ENCODE measurements around the gene DOCK9. TPM values are rescaled to one million over a fixed set of nuclear protein-coding genes. Genes with fewer than 3 reads are reported as not detected.

DOCK9 gene
- total RNA-seq, 1 experiment from 2014 or later = 30.5 TPM

- POLR2A ChIA-PET = no interaction called here
- ATAC-seq (peak; percentile 85), DNase-seq (ENCODE audit: low read depth, low spot score) (no peak)
- no peaks in the 10 kb centered on the region for H3K9me3 ChIP-seq (ENCODE audit: control insufficient read depth, insufficient read depth, low read depth, low read length)
- H3K4me3 ChIP-seq (ENCODE audit: low read depth in 2 of 2, low read length in 2 of 2) = peak overlapping the region; percentile 23 to 40
- TF ChIP-seq SIN3A (IDR thresholded peaks at IDR 0.05; ENCODE audit: borderline replicate concordance, insufficient read depth, low read depth, low read length) = no peak
- no peak for TF ChIP-seq TCF7L2 (IDR thresholded peaks at IDR 0.05; ENCODE audit: low read depth, low read length)
- no peak for TF ChIP-seq CTCF (IDR thresholded peaks at IDR 0.05)
- no peak for TF ChIP-seq REST (IDR thresholded peaks at IDR 0.05; ENCODE audit: insufficient read depth in 1 of 2, low read depth in 2 of 2, low read length in 1 of 2)
- TF ChIP-seq POLR2AphosphoS5 (IDR thresholded peaks at IDR 0.05; ENCODE audit: low read depth, low read length) = no peak
- BruUV-seq (replicated peaks) = no TSS peak
- H3K27me3 ChIP-seq (ENCODE audit: control insufficient read depth, insufficient read depth, low read length) = peaks cover 4% of the 10 kb centered on the region; the same call in 1 of the 2 replicates
- intact Hi-C loops (cut with micrococcal nuclease; ENCODE audit: unreplicated experiment) = no loop called here
- in situ Hi-C loops (cut with HindIII; ENCODE audit: low pct_unique_long_range_greater_than_20kb, low sequenced_read_pairs) = no loop called here
- CTCF ChIA-PET = no interaction called here
- H3K4me1 ChIP-seq (ENCODE audit: control insufficient read depth, insufficient read depth, low read length) = no peaks in the 10 kb centered on the region
- no peak overlapping the region for H3K27ac ChIP-seq (ENCODE audit: low read length)
- H3K36me3 ChIP-seq (ENCODE audit: control insufficient read depth, insufficient read depth, low read length) = no peaks in the 10 kb centered on the region
These were observed 225.9 kb downstream of the DOCK9 start for GRCh38 chr13:98751861-98752466.

- intact Hi-C loops (cut with micrococcal nuclease; ENCODE audit: unreplicated experiment) = no loop called here
- TF ChIP-seq POLR2AphosphoS5 (IDR thresholded peaks at IDR 0.05; ENCODE audit: low read depth, low read length) (no peak), SIN3A (IDR thresholded peaks at IDR 0.05; ENCODE audit: borderline replicate concordance, insufficient read depth, low read depth, low read length) (no peak), TCF7L2 (IDR thresholded peaks at IDR 0.05; ENCODE audit: low read depth, low read length) (no peak), CTCF (IDR thresholded peaks at IDR 0.05) (no peak), REST (IDR thresholded peaks at IDR 0.05; ENCODE audit: insufficient read depth in 1 of 2, low read depth in 2 of 2, low read length in 1 of 2) (no peak)
- no peak for DNase-seq (ENCODE audit: low read depth, low spot score)
- CTCF ChIA-PET = no interaction called here
- Histone ChIP-seq H3K4me1 (ENCODE audit: control insufficient read depth, insufficient read depth, low read length) (no peaks in the 10 kb centered on the region), H3K27me3 (ENCODE audit: control insufficient read depth, insufficient read depth, low read length) (peaks cover 4% of the 10 kb centered on the region; the same call in 1 of the 2 replicates), H3K36me3 (ENCODE audit: control insufficient read depth, insufficient read depth, low read length) (no peaks in the 10 kb centered on the region), H3K9me3 (ENCODE audit: control insufficient read depth, insufficient read depth, low read depth, low read length) (no peaks in the 10 kb centered on the region), H3K27ac (ENCODE audit: low read length) (no peak overlapping the region), H3K4me3 (ENCODE audit: low read depth in 2 of 2, low read length in 2 of 2) (peak overlapping the region in 1 of 2 experiments; percentile 40; a peak in 3 of 4 replicates)
- ATAC-seq = peak; percentile 78
- in situ Hi-C loops (cut with HindIII; ENCODE audit: low pct_unique_long_range_greater_than_20kb, low sequenced_read_pairs) = no loop called here
- no TSS peak for BruUV-seq (replicated peaks)
- POLR2A ChIA-PET = no interaction called here
These were observed 226.5 kb downstream of the DOCK9 start for GRCh38 chr13:98751367-98751782.

Data from Panc1 (cell line).